ENCODE results near the gene LIMK1.

LIMK1 gene

DNA sequence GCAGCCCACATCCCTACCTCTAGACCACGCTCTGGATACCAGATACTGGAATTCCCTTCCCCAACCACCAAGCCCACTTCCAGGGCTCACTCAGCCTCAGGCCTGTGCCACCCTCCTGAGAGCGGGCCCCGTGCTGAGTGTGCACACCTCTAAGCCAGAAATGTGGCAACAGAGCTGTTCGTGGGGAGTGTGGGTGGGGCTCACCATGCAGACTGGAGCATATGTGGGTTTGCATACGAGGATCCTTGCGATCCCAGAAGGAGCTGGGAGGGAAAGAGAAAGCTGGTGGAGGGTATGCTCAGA lies 13.0 kb upstream of the LIMK1 start:
- no peak overlapping the region for H3K4me3 ChIP-seq (ENCODE audit: low read length)
- DNase-seq (ENCODE audit: low read depth) = no peak
- TF ChIP-seq, protein P1, sequence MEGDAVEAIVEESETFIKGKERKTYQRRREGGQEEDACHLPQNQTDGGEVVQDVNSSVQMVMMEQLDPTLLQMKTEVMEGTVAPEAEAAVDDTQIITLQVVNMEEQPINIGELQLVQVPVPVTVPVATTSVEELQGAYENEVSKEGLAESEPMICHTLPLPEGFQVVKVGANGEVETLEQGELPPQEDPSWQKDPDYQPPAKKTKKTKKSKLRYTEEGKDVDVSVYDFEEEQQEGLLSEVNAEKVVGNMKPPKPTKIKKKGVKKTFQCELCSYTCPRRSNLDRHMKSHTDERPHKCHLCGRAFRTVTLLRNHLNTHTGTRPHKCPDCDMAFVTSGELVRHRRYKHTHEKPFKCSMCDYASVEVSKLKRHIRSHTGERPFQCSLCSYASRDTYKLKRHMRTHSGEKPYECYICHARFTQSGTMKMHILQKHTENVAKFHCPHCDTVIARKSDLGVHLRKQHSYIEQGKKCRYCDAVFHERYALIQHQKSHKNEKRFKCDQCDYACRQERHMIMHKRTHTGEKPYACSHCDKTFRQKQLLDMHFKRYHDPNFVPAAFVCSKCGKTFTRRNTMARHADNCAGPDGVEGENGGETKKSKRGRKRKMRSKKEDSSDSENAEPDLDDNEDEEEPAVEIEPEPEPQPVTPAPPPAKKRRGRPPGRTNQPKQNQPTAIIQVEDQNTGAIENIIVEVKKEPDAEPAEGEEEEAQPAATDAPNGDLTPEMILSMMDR (conservative IDR thresholded peaks at IDR 0.05; ENCODE audit: low read length) = no peak

DNA sequence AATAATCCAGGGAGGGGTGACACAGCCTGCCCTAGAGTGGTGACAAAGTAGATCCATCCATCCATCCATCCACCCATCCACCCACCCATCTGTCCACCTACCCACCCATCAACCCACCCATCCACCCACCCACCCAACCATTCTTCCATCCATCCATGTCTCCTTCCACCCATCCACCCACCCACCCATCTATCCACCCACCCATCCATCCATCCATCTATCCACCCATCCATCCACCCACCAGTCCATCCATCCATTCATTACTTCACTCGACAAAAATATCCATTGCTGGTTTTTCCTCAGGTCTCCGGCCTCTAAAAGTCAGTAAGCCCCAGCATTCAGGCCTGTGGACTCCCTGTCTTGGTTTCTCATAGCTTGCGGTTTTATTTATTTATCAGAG lies 12.5 kb upstream of the LIMK1 start:
- no peak overlapping the region for H3K4me3 ChIP-seq (ENCODE audit: low read length)
- TF ChIP-seq, protein P1 (conservative IDR thresholded peaks at IDR 0.05; ENCODE audit: low read length) = no peak
- DNase-seq (ENCODE audit: low read depth) = no peak

DNA sequence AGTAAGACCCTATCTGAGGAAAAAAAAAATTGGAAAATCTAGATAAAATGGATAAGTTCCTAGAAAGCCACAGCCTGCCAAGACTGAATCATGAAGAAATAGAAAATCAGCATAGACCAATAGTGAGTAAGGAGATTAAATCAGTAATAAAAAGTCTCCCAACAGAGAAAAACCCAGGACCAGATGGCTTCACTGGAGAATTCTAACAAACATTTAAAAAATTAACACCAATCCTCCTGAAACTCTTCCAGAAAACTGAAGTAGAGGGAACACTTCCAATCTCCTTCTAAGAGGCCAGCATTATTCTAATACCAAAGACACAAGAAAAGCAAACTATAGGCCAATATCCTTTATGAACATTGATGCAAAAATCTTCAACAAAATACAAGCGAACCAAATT lies 8.8 kb upstream of the LIMK1 start:
- no peak overlapping the region for H3K4me3 ChIP-seq (ENCODE audit: low read length)
- peak; percentile 54 for DNase-seq (ENCODE audit: low read depth)
- TF ChIP-seq, protein P1 (conservative IDR thresholded peaks at IDR 0.05; ENCODE audit: low read length) = no peak

DNA sequence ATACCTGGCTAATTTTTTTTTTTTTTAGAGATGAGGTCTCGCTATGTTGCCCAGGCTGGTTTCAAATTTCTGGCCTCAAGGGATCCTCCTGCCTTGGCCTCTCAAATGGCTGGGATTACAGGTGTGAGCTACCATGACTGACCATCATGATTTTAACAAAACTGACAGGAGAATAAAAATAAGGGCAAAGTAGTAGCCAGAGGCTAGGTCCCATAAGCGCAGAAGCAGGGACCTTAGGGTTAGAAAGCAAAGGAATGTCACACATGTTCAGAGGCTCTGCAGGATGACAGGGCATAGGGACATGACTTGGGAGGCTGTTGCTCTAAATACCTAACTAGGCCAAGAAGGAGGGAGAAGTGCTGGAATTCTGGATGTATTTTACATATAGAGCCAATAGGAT lies 5.1 kb upstream of the LIMK1 start:
- TF ChIP-seq, protein P1 (conservative IDR thresholded peaks at IDR 0.05; ENCODE audit: low read length) = no peak
- no peak for DNase-seq (ENCODE audit: low read depth)
- H3K4me3 ChIP-seq (ENCODE audit: low read length) = no peak overlapping the region

DNA sequence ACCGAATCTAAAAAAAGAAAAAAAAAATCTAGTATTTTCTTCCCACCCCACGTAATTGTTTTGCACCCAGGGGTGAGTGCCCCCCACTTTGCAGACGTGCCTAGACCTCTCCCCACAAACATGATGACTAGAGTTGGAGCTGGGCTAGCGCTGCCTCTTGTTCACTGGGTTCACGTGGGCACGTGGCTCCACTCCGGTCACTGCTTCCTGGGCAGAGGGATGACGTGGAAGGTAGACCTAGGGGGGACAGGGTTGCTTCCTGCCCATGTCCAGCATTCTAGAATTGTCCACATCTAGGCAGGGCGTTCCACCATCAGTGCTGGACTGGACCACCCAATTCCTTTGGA lies 861 bp upstream of the LIMK1 start:
- TF ChIP-seq, protein P1 (conservative IDR thresholded peaks at IDR 0.05; ENCODE audit: low read length) = no peak
- no peak overlapping the region for H3K4me3 ChIP-seq (ENCODE audit: low read length)
- no peak for DNase-seq (ENCODE audit: low read depth)

DNA sequence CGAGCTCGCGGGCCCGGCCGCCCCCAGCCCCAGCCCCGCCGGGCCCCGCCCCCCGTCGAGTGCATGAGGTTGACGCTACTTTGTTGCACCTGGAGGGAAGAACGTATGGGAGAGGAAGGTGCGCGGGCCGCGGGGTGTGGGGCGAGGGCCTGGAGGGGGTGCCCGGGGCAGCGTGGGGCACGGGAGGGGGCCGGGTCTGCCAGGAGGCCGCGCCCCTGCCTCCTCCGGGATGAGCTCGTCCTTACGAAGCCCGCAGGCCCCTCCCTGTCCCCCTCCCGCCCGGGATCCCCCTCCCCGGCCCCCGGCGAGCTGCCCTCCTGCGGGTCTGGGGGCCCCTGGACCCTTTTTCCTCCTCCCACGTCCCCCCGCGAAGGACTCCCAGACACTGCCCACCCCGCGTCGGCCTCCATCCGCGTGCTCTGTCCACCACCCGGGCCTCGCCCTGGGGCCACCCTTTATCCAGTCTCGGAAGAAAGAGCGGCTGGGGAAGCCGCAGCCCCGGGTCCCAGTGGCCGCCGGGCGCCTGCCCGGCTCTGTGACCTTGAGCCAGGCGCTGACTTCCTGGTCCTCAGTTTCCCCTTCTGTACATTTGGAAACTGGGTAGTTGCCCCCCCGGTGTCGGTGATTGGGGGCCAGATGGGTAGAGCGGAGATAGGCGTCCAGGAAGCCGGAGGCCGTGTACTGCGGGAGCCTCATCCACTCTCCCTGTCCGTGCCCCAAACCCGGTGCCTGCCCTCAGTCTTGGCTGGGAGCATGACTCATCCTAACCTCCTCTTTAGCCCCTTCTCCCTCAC lies 521 bp downstream of the LIMK1 start:
- peak; percentile 56 for DNase-seq (ENCODE audit: low read depth)
- TF ChIP-seq, protein P1 (conservative IDR thresholded peaks at IDR 0.05; ENCODE audit: low read length) = no peak

DNA sequence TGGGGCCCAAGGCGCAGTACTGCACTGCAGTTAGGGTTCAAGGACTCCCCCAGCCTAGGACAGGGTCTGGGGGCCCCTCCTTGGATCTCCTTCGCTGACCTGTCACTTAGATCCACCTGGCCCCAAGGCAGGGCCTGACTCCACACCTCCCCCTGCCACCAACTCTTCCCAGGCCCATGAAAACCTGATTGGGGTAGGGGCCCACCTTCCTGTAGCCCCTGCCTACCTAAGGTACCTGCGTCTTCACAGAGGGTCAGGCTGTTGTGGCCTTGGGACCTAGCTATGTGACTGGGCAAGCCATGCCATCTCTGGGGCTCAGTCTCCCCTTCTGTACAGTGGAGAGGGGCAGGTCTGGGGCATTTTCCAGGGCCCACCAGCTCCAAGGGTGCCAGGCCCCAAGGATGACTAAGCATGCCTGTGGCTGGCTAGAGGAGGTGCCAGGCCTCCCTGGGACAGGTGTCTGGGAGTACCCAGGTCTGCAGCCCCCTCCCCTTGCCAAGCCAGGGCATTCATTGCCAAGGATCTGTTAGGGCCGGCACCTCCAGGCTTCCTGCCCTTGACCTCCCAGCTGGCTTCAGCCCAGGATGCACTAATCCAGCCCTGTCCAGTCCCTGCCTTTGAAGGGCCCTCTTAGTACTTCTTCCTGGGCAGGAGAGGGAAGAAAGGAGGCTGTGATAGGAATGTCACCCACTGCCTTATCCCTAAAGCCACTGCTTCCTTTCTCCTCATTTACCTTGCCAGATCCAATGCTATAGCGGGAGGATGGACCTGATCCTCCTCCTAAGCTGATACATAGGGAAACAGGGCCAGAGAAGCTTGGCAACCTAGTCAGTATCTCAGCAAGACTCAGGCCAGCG lies 1.3 kb downstream of the LIMK1 start:
- no peak for DNase-seq (ENCODE audit: low read depth)
- peak overlapping the region; percentile 69 for H3K4me3 ChIP-seq (ENCODE audit: low read length)
- TF ChIP-seq, protein P1 (conservative IDR thresholded peaks at IDR 0.05; ENCODE audit: low read length) = no peak

More for the DNA sequence above, 521 bp downstream of the LIMK1 start:
- peak overlapping the region; percentile 69 for H3K4me3 ChIP-seq (ENCODE audit: low read length)

Measured in AG10803 (cell line).